RWPE2 (cell line): ENCODE data around the gene ASB11.

Experiments
- ATAC-seq: fragments of 200-7000 bp; cut with Tn5 transposase; 3 replicates; pipeline ENCODE4 v1.9.1; 2021; ENCODE audit warnings: low read depth
- DNase-seq: peaks from one replicate; pipeline ENCODE4 v3.0.0-alpha.2; 2020; ENCODE audit warnings: low spot score
- H3K27ac ChIP-seq: fragments of 450-650 bp; 2 replicates; pipeline ENCODE4 v1.5.1; 2017; ENCODE audit warnings: mild to moderate bottlenecking; ENCODE audit not compliant: poor library complexity, severe bottlenecking
- H3K27me3 ChIP-seq: fragments of 250-450 bp; sonication (Bioruptor Pico); 2 replicates; pipeline ENCODE4 v1.5.1; 2021; ENCODE audit warnings: mild to moderate bottlenecking, moderate library complexity; ENCODE audit not compliant: insufficient read depth, poor library complexity, severe bottlenecking
- H3K36me3 ChIP-seq: fragments of 250-450 bp; sonication (Bioruptor Pico); 2 replicates; pipeline ENCODE4 v1.5.1; 2020; ENCODE audit warnings: low read depth, mild to moderate bottlenecking, moderate library complexity
- H3K4me1 ChIP-seq: fragments of 250-450 bp; sonication (Bioruptor Pico); 2 replicates; pipeline ENCODE4 v1.5.1; 2021; ENCODE audit warnings: mild to moderate bottlenecking, moderate library complexity; ENCODE audit not compliant: insufficient read depth, poor library complexity, severe bottlenecking
- H3K4me3 ChIP-seq: fragments of 250-450 bp; sonication (Bioruptor Pico); 2 replicates; pipeline ENCODE4 v1.5.1; 2021; ENCODE audit warnings: mild to moderate bottlenecking, moderate library complexity; ENCODE audit not compliant: severe bottlenecking
- H3K9me3 ChIP-seq: fragments of 250-450 bp; sonication (Bioruptor Pico); 2 replicates; pipeline ENCODE4 v1.5.1; 2021; ENCODE audit warnings: mild to moderate bottlenecking, moderate library complexity; ENCODE audit not compliant: severe bottlenecking
- CTCF ChIP-seq: fragments of 450-650 bp; IDR thresholded peaks from one replicate; pipeline ENCODE4 v1.5.1; 2017; ENCODE audit warnings: mild to moderate bottlenecking, moderate library complexity; ENCODE audit not compliant: poor library complexity, severe bottlenecking

Gene ASB11

GRCh38 chrX:15233416-15234015 is 81.9 kb downstream of the ASB11 start:
- TF ChIP-seq CTCF = no peak
- Histone ChIP-seq H3K4me1 (no peaks in the 10 kb centered on the region), H3K36me3 (no peaks in the 10 kb centered on the region), H3K27me3 (no peaks in the 10 kb centered on the region), H3K4me3 (no peak overlapping the region), H3K9me3 (no peaks in the 10 kb centered on the region), H3K27ac (no peak overlapping the region)
- DNase-seq = no peak
- ATAC-seq = no peak
